Stimulated activated naive CD8-positive, alpha-beta T cell treated with anti-CD3 and anti-CD28 coated beads, Interleukin-15, amount 100 ng/mL, for 72 hours (primary cell): ENCODE results near the gene NKX1-1.
"Not testable (repeated sequence)": the region's sequence is repeated elsewhere in the genome, so short reads cannot be mapped to it uniquely, and the experiment has no call there.

Experiments used
- ATAC-seq: fragments of 150-1000 bp; cut with Tn5 transposase; 2 replicates; pipeline ENCODE4 v1.10.0; 2021; ENCODE audit warnings: mild to moderate bottlenecking, moderate library complexity
- DNase-seq, 2 donors: peaks; one replicate each; pipeline ENCODE4 v3.0.0; 2021 to 2022
- H3K27ac Mint-ChIP-seq, 2 donors: one replicate each; pipeline ENCODE4 v1.8.0; 2022; ENCODE audit warnings: mild to moderate bottlenecking in 2 of 2, mixed read lengths in 2 of 2, moderate library complexity in 2 of 2
- H3K27me3 Mint-ChIP-seq: one replicate; pipeline ENCODE4 v1.8.0; 2022; ENCODE audit warnings: mixed read lengths
- H3K4me1 Mint-ChIP-seq: one replicate; pipeline ENCODE4 v1.8.0; 2022; ENCODE audit warnings: mild to moderate bottlenecking, mixed read lengths
- H3K4me3 Mint-ChIP-seq, 2 donors: one replicate each; pipeline ENCODE4 v1.8.0; 2022; ENCODE audit warnings: mild to moderate bottlenecking in 2 of 2, mixed read lengths in 2 of 2, moderate library complexity in 1 of 2
- H3K9me3 Mint-ChIP-seq, 2 donors: one replicate each; pipeline ENCODE4 v1.8.0; 2022; ENCODE audit warnings: mixed read lengths in 2 of 2

The NKX1-1 gene

DNA sequence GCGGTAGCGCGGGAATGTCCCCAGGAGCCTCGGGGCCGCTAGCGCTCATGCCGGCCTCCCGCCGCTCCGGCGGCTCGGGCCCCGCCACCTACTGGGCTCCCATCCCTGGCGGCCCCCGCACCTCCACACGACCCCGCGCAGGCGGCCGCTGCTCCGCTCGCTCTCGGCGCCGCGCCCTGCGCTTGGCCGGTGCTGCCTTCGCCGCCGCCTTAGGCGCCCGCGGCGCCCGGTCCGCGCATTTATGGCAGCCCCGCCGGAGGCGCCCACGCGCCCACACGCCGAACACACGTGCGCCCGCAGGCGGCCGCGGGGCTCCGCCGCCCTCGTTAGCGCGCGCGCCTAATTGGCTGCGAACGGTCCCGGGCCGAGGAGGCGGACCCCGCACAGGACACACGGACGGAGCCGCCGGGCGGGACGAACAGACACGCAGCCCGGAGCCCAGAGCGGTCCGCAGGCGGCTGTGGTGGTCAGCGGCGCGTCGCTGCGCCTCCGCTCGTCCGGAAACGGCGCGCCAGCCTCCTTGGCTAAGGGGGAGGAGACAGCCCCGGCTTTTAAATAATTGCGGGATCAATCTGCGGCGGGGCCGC is at the start of gene NKX1-1:
Gene NKX1-1, minus strand, starts transcription at position 49 of the 587 bp plus-strand sequence. Its CDS starts 0 bp downstream, at position 49.
- H3K4me3 Mint-ChIP-seq = no peak within 1 kb of the TSS

DNA sequence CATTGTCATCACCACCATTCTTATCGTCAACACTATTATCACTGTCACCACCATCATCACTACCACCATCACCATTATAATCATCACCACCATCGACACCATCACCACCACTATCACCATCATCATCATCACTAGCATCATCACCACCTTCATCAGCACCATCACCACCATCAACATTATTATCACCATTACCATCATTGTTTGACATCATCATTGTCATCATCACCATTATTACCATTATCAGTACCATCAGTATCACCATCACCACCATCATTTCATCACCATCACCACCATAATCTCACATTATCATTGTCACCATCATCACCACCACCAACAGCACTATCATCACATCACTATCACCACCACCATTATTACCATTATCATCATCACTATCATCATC is 47.5 kb upstream of the NKX1-1 start:
- ATAC-seq = no peak
- Mint-ChIP-seq H3K27ac (no peak overlapping the region), H3K9me3 (peaks cover 29 to 31% of the 10 kb centered on the region in 2 donors), H3K4me1 (no peaks in the 10 kb centered on the region), H3K4me3 (no peak overlapping the region), H3K27me3 (peaks cover 10% of the 10 kb centered on the region)
- DNase-seq = no peak

More for the DNA sequence above, at the start of gene NKX1-1:
- H3K27me3 Mint-ChIP-seq = peaks cover 87% of the 10 kb centered on the region
- DNase-seq = no peak
- H3K27ac Mint-ChIP-seq = peak within 1 kb of the TSS in 1 of 2 donors; percentile 87
- no peak for ATAC-seq
- H3K4me1 Mint-ChIP-seq = peaks cover 34% of the 10 kb centered on the region
- H3K9me3 Mint-ChIP-seq = no peaks in the 10 kb centered on the region

DNA sequence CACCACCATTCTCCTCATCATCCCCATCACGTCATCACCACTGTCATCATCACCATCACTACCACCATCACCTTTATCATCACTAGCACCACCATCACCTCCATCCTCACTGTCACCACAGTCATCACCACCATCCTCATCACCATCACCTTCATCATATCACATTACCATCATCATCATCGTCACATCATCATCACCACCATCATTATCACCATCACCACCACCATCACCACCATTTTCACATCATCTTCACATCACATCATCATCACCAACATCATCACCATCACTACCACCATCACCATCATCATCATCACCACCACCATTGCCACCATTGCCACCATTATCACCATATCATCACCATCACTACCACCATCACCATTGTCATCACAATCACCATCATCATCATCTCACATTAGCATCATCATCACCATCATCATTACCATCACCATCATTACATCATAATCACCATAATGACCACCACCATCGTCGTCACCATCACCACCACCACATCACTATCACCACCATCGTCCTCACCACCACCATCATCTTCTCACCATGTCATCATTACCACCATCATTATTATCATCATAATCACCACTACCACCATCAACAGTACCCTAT is 46.3 kb upstream of the NKX1-1 start:
- peaks cover under 1% of the 10 kb centered on the region for H3K27me3 Mint-ChIP-seq
- no peaks in the 10 kb centered on the region for H3K4me1 Mint-ChIP-seq
- peaks cover 29 to 31% of the 10 kb centered on the region in 2 donors for H3K9me3 Mint-ChIP-seq
- H3K27ac Mint-ChIP-seq = no peak overlapping the region
- no peak overlapping the region for H3K4me3 Mint-ChIP-seq
- no peak for ATAC-seq
- no peak for DNase-seq

DNA sequence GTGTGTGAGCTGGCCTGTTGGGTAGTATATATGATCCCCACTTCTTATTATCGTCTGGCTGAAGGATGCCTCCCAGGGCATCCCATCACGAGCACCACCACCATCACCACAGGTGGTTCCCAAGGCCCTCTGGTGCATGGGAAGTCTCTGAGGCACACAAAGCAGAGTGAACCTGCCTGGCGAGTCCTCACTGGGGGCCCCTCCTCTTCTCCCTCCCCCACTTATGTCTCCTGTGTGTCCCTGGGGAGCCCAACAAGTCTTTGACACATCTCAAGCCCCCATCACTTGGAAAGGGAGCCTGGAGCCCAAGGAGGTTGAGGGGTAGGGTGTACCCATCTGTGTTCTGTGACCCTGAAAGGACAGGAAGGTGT is 45.5 kb upstream of the NKX1-1 start:
- H3K4me1 Mint-ChIP-seq = no peaks in the 10 kb centered on the region
- peaks cover 23 to 27% of the 10 kb centered on the region in 2 donors for H3K9me3 Mint-ChIP-seq
- no peak overlapping the region for H3K27ac Mint-ChIP-seq
- no peak overlapping the region for H3K4me3 Mint-ChIP-seq
- peak in 1 of 2 donors; percentile 0 for DNase-seq
- ATAC-seq = no peak
- H3K27me3 Mint-ChIP-seq = peaks cover 7% of the 10 kb centered on the region

DNA sequence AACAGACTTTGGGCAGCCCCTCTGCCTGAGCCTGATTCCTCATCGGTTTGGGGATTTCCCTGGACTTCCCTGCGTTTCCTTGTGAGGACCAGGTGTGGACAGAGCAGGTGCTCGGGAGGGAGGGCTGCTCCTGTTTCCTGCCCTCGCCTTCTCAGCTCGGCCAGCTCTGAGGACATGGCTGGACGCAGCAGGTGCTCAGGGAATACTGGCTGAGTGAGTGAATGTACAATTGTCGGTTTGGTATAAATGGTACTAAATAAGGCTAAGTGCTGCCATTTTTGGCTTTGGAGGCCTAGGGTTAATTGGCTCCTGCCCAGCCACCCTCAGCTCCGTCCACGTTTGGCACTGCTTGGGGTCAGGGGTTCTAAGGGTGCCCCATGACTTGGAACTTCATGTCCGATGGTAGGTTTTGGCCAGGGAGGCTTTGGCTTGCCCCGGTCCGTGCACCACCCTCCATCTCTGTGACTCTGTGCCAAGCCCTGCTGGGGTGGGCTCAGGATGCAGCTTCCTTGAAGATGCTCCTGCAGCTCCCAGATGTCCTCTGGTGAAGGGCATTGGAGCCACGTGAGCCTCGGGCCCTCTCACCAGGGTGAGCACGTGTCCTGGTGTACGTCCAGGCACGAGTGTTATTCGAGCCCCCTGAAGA is 45.0 kb upstream of the NKX1-1 start:
- Mint-ChIP-seq H3K9me3 (peaks cover 22 to 25% of the 10 kb centered on the region in 2 donors), H3K27ac (no peak overlapping the region), H3K4me3 (no peak overlapping the region), H3K4me1 (no peaks in the 10 kb centered on the region), H3K27me3 (peaks cover 10% of the 10 kb centered on the region)
- no peak for DNase-seq
- ATAC-seq = no peak

DNA sequence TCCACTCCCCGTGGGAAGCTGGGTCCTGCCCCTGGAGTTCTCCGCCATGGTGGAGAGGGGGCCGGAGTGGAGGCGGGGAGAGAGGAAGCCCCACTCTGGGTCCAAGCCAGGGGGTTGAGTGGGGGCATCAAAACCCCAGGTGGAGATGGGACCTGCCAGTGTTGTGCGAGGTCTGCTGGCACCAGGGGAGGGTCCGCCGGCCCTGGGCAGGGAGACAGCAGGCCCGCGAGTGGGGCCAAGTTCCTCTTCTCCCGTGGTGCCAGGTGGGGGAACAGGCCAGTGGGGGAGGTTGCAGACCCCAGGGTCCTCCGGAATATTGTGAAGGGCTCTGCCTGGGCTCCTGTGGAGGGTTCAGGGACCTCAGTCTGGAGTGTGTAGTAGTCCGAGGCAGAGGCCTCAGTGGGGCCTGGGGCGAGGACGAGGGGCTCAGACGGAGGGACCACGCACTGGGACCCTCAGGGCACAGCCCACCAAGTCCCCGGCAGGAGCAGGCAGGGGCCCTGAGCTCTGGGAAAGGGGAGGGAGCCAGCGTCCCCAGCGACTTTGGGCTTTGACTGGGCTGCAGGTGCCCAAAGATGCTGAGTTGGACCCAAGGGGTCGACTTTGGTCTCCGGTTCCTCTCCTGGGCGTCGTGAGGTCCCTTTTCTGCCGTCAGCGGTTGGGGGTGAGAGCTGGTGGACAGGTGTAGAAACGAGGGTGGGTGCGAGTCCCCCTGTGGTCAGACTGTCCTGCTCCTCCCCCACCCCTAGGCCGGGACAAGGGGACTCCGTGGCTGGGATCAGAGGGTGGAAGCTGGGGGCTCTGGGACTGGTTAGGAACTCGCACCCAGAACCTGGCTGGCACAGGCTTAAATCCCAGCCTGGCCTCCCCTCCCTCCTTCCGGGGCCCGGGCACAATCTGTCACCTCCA is 43.8 kb upstream of the NKX1-1 start:
- peaks cover 17% of the 10 kb centered on the region for H3K27me3 Mint-ChIP-seq
- no peak for ATAC-seq
- peaks cover 22 to 25% of the 10 kb centered on the region in 2 donors for H3K9me3 Mint-ChIP-seq
- no peak for DNase-seq
- no peak overlapping the region for H3K4me3 Mint-ChIP-seq
- H3K27ac Mint-ChIP-seq = no peak overlapping the region
- H3K4me1 Mint-ChIP-seq = no peaks in the 10 kb centered on the region

DNA sequence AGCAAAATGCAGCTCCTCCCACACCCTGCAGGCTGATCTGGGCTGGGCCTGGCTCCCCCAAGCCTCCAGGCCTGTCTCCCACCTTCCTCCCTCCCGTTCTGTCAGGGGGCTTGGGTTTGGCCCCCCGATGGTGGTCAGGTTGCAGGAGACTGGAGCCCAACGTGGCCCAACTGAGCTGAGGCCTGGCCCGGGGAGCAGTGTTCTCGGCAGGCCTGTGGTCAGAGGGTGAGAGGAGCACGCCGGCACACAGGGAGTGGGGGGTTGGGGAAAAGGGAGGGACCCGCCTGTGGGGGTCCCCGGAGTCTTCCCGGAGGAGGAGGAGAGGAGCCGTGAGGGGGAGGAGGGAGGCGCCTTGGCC is 43.2 kb upstream of the NKX1-1 start:
- Mint-ChIP-seq H3K4me1 (no peaks in the 10 kb centered on the region), H3K4me3 (no peak overlapping the region), H3K9me3 (peaks cover 22 to 25% of the 10 kb centered on the region in 2 donors), H3K27me3 (peaks cover 19% of the 10 kb centered on the region), H3K27ac (no peak overlapping the region)
- no peak for ATAC-seq
- no peak for DNase-seq

DNA sequence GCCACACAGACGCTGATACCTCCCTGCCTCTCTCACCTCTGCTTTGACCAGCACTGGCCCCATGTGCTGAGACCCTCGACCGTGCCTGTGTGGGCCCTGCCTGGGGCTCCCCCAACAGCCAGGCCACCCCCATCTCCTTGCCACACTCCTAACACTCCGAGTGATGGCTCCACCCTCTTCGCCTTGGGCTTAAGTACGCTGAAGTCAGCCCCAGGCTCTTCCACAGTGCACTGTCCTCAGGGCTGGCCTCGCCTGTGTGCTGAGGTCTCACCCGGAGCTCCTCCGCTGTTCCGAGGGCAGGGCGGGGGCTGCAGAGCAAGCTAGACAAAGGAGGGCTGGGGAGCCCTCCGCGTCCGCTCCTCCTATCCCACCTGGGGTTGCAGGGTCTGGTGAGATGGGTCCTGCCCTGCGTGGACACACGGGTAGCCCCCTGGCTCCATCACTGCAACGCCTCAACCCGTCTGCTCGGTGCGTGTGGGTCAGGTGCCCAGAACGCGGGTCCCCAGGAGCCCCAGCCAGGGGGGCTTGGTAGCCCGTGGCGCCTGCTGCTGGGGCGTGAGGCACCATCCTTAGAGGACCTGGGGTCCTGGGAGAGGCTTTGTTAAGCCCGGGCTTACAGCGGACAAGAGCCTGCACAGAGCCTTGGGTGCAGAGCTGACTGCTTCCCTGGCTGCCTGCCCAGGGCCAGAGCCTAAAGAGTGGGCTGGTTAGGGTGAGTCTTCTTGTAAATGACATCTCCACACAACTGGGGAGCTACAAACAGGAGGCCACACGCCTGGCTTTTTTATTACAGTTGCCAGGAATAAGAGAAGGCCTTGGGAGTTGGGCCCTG is 42.6 kb upstream of the NKX1-1 start:
- no peak overlapping the region for H3K4me3 Mint-ChIP-seq
- H3K27ac Mint-ChIP-seq = peak overlapping the region in 1 of 2 donors; percentile 3
- no peaks in the 10 kb centered on the region for H3K4me1 Mint-ChIP-seq
- DNase-seq = no peak
- peaks cover 18 to 20% of the 10 kb centered on the region in 2 donors for H3K9me3 Mint-ChIP-seq
- no peak for ATAC-seq
- H3K27me3 Mint-ChIP-seq = peaks cover 24% of the 10 kb centered on the region

DNA sequence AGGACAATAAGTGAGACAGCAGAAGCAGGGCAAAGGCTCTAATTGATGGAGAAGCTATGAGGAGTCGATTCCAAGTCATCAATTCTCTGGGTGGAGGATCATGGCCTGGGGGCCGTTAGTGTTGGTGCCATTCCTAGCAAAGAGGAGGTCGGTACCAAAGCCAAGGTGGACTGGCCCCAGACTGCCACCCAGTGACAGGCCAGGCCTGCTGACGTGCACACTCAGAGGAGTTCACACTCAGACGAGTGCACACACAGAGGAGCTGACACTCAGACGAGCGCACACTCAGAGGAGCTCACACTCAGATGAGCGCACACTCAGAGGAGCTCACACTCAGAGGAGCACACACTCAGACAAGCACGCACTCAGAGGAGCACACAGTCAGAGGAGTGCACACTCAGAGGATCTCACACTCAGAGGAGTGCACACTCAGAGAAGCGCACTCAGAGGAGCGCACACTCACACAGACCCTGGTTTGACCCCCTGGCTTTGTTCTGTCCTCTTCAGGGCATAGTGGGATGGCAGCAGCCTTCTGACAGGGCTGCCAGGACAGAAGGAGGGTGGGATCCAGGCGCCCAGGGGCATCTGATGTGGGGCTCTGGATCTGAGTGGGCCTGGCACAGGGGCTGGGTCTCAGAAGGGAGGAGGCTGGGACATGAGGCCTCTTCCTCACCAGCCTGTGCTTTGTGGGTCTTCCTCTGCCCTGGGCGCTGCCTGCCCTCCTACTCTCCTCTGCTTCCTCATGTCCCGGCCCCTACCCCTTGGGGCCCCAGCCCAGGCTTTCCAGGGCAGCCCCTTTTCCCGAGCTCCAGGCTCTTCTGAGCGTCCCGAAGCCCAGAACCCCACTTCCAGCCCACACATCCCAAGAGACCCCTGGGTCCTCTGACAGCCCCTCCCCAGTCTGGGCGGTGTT is 41.7 kb upstream of the NKX1-1 start:
- H3K4me1 Mint-ChIP-seq = no peaks in the 10 kb centered on the region
- H3K27me3 Mint-ChIP-seq = peaks cover 24% of the 10 kb centered on the region
- ATAC-seq (no peak), DNase-seq (no peak)
- H3K27ac Mint-ChIP-seq = no peak overlapping the region
- H3K4me3 Mint-ChIP-seq = no peak overlapping the region
- peaks cover 10 to 11% of the 10 kb centered on the region in 2 donors for H3K9me3 Mint-ChIP-seq

DNA sequence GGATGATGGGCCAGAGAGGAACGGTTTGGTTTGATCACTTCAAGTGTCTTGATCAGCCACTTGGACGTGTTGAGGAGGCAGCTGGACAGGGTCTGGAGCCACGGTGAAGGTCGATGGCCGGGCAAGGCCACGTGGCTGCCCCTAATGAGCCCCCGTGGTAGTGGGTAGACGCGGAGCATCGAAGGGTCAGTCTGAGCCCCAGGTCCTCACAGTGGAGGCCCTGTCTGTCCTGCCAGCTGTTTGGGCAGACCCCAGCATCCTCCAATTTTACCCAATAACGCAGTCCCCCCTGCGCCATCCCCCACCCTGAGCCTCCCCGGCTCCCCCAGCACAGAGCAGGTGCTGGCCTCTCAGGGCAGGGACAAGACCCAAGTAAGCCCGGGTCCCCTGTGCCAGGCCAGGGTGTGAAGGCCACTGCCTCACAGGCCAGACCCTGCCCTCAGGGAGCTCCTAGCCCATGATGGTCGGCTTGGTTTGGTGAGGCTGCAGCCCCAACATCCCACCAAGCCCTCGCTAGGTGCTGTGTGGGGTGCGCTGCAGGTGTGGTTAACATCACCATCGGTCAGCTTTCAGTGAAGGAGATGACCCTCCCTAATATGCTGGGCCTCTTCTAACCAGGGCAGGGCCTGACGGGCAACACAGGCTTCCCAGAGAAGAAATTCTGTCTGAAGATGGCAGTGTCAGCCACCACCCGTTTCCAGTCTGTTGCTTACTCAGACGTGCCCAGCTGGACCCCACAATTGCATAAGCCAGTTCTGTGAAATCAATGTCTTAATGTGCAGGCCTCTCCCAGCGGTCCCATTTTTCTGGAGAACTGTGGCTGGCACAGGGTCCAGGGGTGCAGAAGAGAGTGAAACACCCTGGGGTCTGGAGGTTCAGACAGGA is 40.5 kb upstream of the NKX1-1 start:
- H3K27ac Mint-ChIP-seq = peak overlapping the region in 1 of 2 donors; percentile 48
- DNase-seq = no peak

DNA sequence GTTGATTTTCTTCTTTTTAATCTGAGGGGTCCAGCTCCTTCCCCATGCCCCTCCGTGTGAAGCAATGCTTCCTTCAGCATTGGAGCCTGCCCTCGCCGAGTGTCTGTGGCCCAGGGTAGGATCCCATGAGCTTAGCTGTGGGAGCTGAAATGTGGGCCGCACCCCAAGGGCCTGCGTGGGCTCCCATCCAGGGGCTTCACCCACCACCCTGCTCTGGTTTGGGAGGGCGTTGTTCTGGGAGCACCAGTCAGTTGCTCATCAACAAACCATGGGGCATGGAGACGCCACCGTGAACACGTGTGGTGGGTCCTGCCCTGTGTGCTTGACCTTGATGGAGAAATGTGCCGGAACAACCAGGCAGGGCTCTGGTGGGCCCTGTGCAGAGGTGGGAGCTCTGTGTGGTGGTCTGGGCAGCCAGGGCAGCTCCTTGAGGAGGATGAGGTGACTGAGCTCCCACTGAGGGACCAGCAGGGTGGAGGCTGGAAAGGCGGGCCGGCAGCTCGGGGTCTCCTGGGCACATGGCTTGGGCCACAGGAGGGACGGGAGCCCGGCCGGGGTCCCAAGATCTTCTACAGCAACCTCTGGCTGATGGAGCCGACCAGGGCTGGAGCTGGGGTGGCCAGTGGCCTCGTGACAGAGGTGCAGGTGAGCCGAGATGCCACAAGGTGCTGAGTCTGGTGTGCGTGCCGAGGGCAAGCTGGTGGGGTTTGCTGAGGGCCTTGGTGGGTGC is 39.6 kb upstream of the NKX1-1 start:
- ATAC-seq = no peak
- peaks cover 24% of the 10 kb centered on the region for H3K27me3 Mint-ChIP-seq
- H3K4me3 Mint-ChIP-seq = no peak overlapping the region

More for the DNA sequence above, 40.5 kb upstream of the NKX1-1 start:
- peaks cover 24% of the 10 kb centered on the region for H3K27me3 Mint-ChIP-seq
- no peaks in the 10 kb centered on the region for H3K9me3 Mint-ChIP-seq
- no peak overlapping the region for H3K4me3 Mint-ChIP-seq
- no peak for ATAC-seq
- H3K4me1 Mint-ChIP-seq = no peaks in the 10 kb centered on the region

DNA sequence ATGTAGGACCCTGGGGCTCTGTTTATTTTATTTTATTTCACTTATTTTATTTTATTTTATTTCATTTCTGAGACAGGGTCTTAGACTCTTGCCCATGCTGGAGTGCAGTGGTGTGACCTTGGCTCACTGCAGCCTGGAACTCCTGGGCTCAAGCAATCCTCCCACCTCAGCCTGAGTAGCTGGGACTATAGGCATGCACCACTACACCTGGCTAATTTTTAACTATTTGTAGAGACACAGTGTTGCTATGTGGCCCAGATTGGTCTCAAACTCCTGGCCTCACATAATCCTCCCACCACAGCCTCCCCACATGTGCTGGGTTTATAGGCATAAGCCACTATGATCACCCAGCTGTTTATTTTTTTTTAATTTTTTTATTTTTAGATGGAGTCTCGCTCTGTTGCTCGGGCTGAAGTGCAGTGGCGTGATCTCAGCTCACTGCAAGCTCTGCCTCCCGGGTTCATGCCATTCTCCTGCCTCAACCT is 37.5 kb upstream of the NKX1-1 start:
- not testable (repeated sequence) for H3K9me3 Mint-ChIP-seq, H3K4me1 Mint-ChIP-seq, H3K27ac Mint-ChIP-seq, ATAC-seq, H3K4me3 Mint-ChIP-seq, DNase-seq
- peaks cover 24% of the 10 kb centered on the region for H3K27me3 Mint-ChIP-seq

More for the DNA sequence above, 39.6 kb upstream of the NKX1-1 start:
- DNase-seq = no peak
- Mint-ChIP-seq H3K27ac (no peak overlapping the region), H3K4me1 (no peaks in the 10 kb centered on the region), H3K9me3 (no peaks in the 10 kb centered on the region)

DNA sequence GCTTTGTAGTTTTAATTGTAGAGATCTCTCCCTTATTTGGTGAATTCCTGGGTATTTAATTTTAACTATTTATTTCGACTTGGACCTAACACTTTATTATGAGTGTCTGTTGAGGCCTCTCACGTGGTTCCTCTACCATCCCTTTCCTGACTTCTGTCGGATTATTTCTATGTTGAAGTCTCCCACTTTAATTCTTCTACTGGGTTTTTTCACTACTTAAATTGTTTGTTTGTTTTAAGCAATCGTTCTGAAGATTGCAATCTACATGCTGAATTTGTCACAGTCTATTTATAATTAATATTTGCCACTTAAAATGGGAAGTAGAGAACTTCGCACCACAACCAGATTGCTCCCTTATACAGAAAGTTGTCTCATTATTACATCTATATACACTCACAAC is 20.8 kb upstream of the NKX1-1 start:
- H3K27ac Mint-ChIP-seq = no peak overlapping the region
- DNase-seq (no peak), ATAC-seq (no peak)
- H3K4me3 Mint-ChIP-seq = no peak overlapping the region
- H3K9me3 Mint-ChIP-seq = no peaks in the 10 kb centered on the region
- H3K27me3 Mint-ChIP-seq = peaks cover 32% of the 10 kb centered on the region
- no peaks in the 10 kb centered on the region for H3K4me1 Mint-ChIP-seq
